HG02884 (cell line): ENCODE measurements around the gene FJX1.
"Not testable (repeated sequence)": the region's sequence is repeated elsewhere in the genome, so short reads cannot be mapped to it uniquely, and the experiment has no call there.

Source experiments
- ATAC-seq: cut with Tn5 transposase; IDR thresholded peaks from one replicate; pipeline ENCODE4 v1.9.1; 2021; ENCODE audit warnings: mild to moderate bottlenecking, moderate library complexity; ENCODE audit not compliant: unreplicated experiment

FJX1 gene

GRCh38 chr11:35631891-35632290, 13.6 kb downstream of the FJX1 start:
- no peak for ATAC-seq

GRCh38 chr11:35632301-35632700, 14.0 kb downstream of the FJX1 start:
- no peak for ATAC-seq

GRCh38 chr11:35633827-35634423, 15.7 kb downstream of the FJX1 start:
- ATAC-seq: no peak

- no peak for ATAC-seq
These were observed 17.7 kb downstream of the FJX1 start for GRCh38 chr11:35635933-35636332.

- ATAC-seq: no peak
These were observed 21.4 kb downstream of the FJX1 start for GRCh38 chr11:35639591-35640179.

GRCh38 chr11:35641171-35641897, 23.1 kb downstream of the FJX1 start:
- no peak for ATAC-seq

- ATAC-seq: no peak
These were observed 23.7 kb downstream of the FJX1 start for GRCh38 chr11:35641964-35642363.

- no peak for ATAC-seq
These were observed 29.3 kb downstream of the FJX1 start for GRCh38 chr11:35647421-35648093.

- ATAC-seq: no peak
These were observed 31.7 kb downstream of the FJX1 start for GRCh38 chr11:35650006-35650405.

- no peak for ATAC-seq
These were observed 32.2 kb downstream of the FJX1 start for GRCh38 chr11:35650467-35650866.

- ATAC-seq: no peak
These were observed 33.0 kb downstream of the FJX1 start for GRCh38 chr11:35651263-35651662.

GRCh38 chr11:35652786-35653185, 34.5 kb downstream of the FJX1 start:
- ATAC-seq: not testable (repeated sequence)

GRCh38 chr11:35654711-35655110, 36.5 kb downstream of the FJX1 start:
- no peak for ATAC-seq

GRCh38 chr11:35655254-35655653, 37.0 kb downstream of the FJX1 start:
- no peak for ATAC-seq

GRCh38 chr11:35655856-35656255, 37.6 kb downstream of the FJX1 start:
- ATAC-seq: no peak

GRCh38 chr11:35658020-35658948, 40.0 kb downstream of the FJX1 start:
- ATAC-seq: no peak

GRCh38 chr11:35661534-35661933, 43.3 kb downstream of the FJX1 start:
- no peak for ATAC-seq

GRCh38 chr11:35662061-35662648, 43.9 kb downstream of the FJX1 start:
- peak; percentile 37 for ATAC-seq

- peak; percentile 89 for ATAC-seq
These were observed 44.6 kb downstream of the FJX1 start, which contains the start of gene TRIM44 for GRCh38 chr11:35662649-35663407. Gene TRIM44 (plus strand): TSS chr11:35662775. CDS start chr11:35663112, 337 bp downstream.

- no peak for ATAC-seq
These were observed 45.1 kb downstream of the FJX1 start for GRCh38 chr11:35663408-35663702.
